HepG2 (cell line): ENCODE results near the gene IQSEC1. TPM values are rescaled to one million over a fixed set of nuclear protein-coding genes. Genes with fewer than 3 reads are reported as not detected.

Experiments
- KDM1A ChIP-seq: IDR thresholded peaks from 2 replicates; pipeline ENCODE4 v1.6.1; 2016; ENCODE audit warnings: missing compliant biosample characterization
- MXI1 ChIP-seq: IDR thresholded peaks from 3 replicates; pipeline ENCODE4 v1.6.1; 2012; ENCODE audit warnings: low read depth, low read length, inconsistent platforms, borderline replicate concordance
- PAF1 ChIP-seq: IDR thresholded peaks from 2 replicates; pipeline ENCODE4 v1.6.1; 2016; ENCODE audit warnings: missing genetic modification reagents, missing compliant biosample characterization
- POLR2G ChIP-seq: fragments of 200-400 bp; formaldehyde crosslinking; IDR thresholded peaks from 2 replicates; pipeline ENCODE4 v1.6.1; 2018; ENCODE audit warnings: mild to moderate bottlenecking, low read depth, low read length, moderate library complexity
- RBAK ChIP-seq: sonication (generic); formaldehyde crosslinking; IDR thresholded peaks from 2 replicates; pipeline ENCODE4 v1.5.1; 2020; ENCODE audit warnings: mild to moderate bottlenecking, missing genetic modification reagents
- RELA ChIP-seq: sonication (generic); formaldehyde crosslinking; IDR thresholded peaks from 2 replicates; pipeline ENCODE4 v1.4.0; 2020; ENCODE audit warnings: missing genetic modification reagents
- RNF2 ChIP-seq: fragments of 450-650 bp; conservative IDR thresholded peaks from 2 replicates; pipeline ENCODE4 v1.6.1; 2016; ENCODE audit warnings: low read depth
- SMC3 ChIP-seq: IDR thresholded peaks from 2 replicates; pipeline ENCODE4 v1.6.1; 2011; ENCODE audit warnings: low read length, improper control_type of control experiment
- SP1 ChIP-seq, 2 experiments: fragments of 450-650 bp in 1 of 2; sonication (generic) in 1 of 2; formaldehyde crosslinking in 1 of 2; IDR thresholded peaks; 2 replicates each; pipeline versions ENCODE4 v1.4.0 to v1.6.1; 2016 to 2020; ENCODE audit warnings: missing genetic modification reagents in 1 of 2
- ZBTB1 ChIP-seq: sonication (generic); formaldehyde crosslinking; IDR thresholded peaks from 2 replicates; pipeline ENCODE4 v1.4.0; 2020; ENCODE audit warnings: missing genetic modification reagents, borderline replicate concordance
- ZNF160 ChIP-seq: sonication (generic); formaldehyde crosslinking; IDR thresholded peaks from 2 replicates; pipeline ENCODE4 v1.8.0; 2022; ENCODE audit warnings: mild to moderate bottlenecking, inconsistent platforms, missing genetic modification reagents
- ZNF263 ChIP-seq: sonication (generic); formaldehyde crosslinking; IDR thresholded peaks from 2 replicates; pipeline ENCODE4 v1.4.0; 2020; ENCODE audit warnings: missing genetic modification reagents
- ZNF326 ChIP-seq: sonication (generic); formaldehyde crosslinking; IDR thresholded peaks from 2 replicates; pipeline ENCODE4 v1.4.0; 2020; ENCODE audit warnings: missing genetic modification reagents, borderline replicate concordance
- ZNF547 ChIP-seq: sonication (generic); formaldehyde crosslinking; IDR thresholded peaks from 2 replicates; pipeline ENCODE4 v1.5.1; 2020; ENCODE audit warnings: mild to moderate bottlenecking, missing genetic modification reagents
- ZNF660 ChIP-seq: sonication (generic); formaldehyde crosslinking; IDR thresholded peaks from 2 replicates; pipeline ENCODE4 v1.5.1; 2020; ENCODE audit warnings: mild to moderate bottlenecking, low read depth, missing genetic modification reagents, borderline replicate concordance
- ZNF790 ChIP-seq: sonication (generic); formaldehyde crosslinking; IDR thresholded peaks from 2 replicates; pipeline ENCODE4 v1.8.0; 2022; ENCODE audit warnings: missing genetic modification reagents, mild to moderate bottlenecking, borderline replicate concordance
- polyA plus RNA-seq, 8 experiments: library from polyadenylated mRNA; depleted of rRNA in 3 of 8; stranded (reverse) in 7 of 8; unstranded in 1 of 8; fragments of >200 nt; fragmentation: Illumina TruSeq in 4 of 8; extraction: Trizol in 4 of 8; gene quantifications; 2 replicates each; pipeline versions ENCODE4 v1.2.1 to v1.2.3, GENCODE V29; 2011 to 2016; ENCODE audit warnings: low read depth in 4 of 8, missing spikeins in 1 of 8, mixed read lengths in 1 of 8; ENCODE audit not compliant: insufficient read depth in 1 of 8
- total RNA-seq, 5 experiments: library from RNA; depleted of rRNA; stranded (reverse); fragments of >200 nt; fragmentation: Illumina TruSeq; extraction: Trizol; gene quantifications; 2 replicates each; pipeline ENCODE4 v1.2.3, GENCODE V29; 2016; ENCODE audit warnings: low read depth in 1 of 5
- TF ChIP-seq, protein P1 (sequence below): sonication (generic); formaldehyde crosslinking; IDR thresholded peaks from 2 replicates; pipeline ENCODE4 v1.4.0; 2020; ENCODE audit warnings: missing genetic modification reagents
- TF ChIP-seq, protein P2 (sequence below): sonication (generic); formaldehyde crosslinking; IDR thresholded peaks from 2 replicates; pipeline ENCODE4 v1.4.0; 2020; ENCODE audit warnings: missing genetic modification reagents
- TF ChIP-seq, protein P3 (sequence below), 2 experiments: IDR thresholded peaks; 2 replicates each; pipeline ENCODE4 v1.6.1; 2011 to 2012; ENCODE audit warnings: low read length in 2 of 2, borderline replicate concordance in 1 of 2, low read depth in 1 of 2, mild to moderate bottlenecking in 1 of 2, moderate library complexity in 1 of 2
- TF ChIP-seq, protein P4 (sequence below): sonication (generic); formaldehyde crosslinking; IDR thresholded peaks from 2 replicates; pipeline ENCODE4 v1.4.0; 2020; ENCODE audit warnings: missing genetic modification reagents

Gene IQSEC1
- total and polyA plus RNA-seq, 2 of the 13 experiments (the other 11 are each of a cell fraction or from before 2014, with no cell fraction given): 17.4 to 20.2 TPM

DNA sequence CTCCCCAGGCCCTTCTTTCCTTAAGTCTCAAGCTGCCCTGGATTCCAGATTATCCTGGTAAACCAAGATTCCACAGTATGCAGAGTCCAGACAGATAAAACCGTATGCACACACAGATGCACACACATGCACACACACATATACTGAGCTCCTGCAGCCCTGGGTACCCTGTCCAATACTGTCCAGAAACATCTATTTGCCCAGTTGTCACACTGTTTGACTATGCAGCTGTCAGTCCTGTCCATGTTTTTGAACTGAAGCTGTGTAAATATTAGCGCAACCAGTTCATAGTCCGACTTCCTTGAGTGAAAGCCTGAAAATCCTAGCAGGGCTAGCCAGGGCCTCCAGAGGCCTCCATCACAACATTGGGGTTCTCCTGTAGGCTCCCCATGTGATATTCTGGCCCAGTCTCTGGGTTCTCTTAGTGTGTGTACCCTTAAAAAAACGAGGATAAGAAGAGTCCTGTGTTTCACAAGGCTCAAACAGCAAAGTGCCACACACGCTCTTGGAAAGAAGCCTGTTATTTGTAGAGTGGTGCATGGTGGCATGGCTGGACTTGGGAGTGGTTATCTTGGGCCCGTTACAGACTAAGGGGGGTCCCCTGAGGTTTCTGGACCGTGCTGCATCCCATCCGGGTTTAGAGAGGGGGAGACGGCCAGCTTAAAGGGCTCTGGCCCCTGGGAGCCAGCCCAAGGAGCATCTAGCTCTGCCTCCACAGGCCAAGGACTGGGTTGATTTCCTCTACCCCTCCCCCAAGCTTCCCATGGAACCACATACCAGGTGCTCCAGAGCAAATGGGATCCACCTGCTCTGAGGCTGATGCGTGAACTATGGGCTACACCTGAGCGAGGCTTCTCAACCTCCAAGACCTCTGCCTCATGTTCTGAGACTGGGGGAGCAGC lies 108.3 kb downstream of the IQSEC1 start (continued):
- TF ChIP-seq, protein P1, sequence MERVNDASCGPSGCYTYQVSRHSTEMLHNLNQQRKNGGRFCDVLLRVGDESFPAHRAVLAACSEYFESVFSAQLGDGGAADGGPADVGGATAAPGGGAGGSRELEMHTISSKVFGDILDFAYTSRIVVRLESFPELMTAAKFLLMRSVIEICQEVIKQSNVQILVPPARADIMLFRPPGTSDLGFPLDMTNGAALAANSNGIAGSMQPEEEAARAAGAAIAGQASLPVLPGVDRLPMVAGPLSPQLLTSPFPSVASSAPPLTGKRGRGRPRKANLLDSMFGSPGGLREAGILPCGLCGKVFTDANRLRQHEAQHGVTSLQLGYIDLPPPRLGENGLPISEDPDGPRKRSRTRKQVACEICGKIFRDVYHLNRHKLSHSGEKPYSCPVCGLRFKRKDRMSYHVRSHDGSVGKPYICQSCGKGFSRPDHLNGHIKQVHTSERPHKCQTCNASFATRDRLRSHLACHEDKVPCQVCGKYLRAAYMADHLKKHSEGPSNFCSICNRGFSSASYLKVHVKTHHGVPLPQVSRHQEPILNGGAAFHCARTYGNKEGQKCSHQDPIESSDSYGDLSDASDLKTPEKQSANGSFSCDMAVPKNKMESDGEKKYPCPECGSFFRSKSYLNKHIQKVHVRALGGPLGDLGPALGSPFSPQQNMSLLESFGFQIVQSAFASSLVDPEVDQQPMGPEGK (CRISPR knock-in tag): 0 out of 2 replicates have a peak, but pooled peaks have one; percentile 43
- TF ChIP-seq ZNF790 (no peak), ZBTB1 (CRISPR knock-in tag) (no peak), PAF1 (CRISPR knock-in tag) (no peak), KDM1A (CRISPR knock-in tag) (peak; percentile 52), POLR2G (peak; percentile 64; the same call in 1 of the 2 replicates), RELA (CRISPR knock-in tag) (peak; percentile 60), ZNF660 (no peak), SP1 (IDR thresholded peaks at IDR 0.05) (no peak), SP1 (CRISPR knock-in tag; IDR thresholded peaks at IDR 0.05) (peak; percentile 42), ZNF263 (CRISPR knock-in tag) (no peak), ZNF326 (CRISPR knock-in tag) (no peak), RNF2 (no peak), MXI1 (peak; percentile 95; the same call in 2 of the 3 replicates), RBAK (no peak), ZNF547 (CRISPR knock-in tag) (no peak), SMC3 (peak; percentile 5; the same call in 1 of the 2 replicates), ZNF160 (CRISPR knock-in tag) (peak; percentile 55)
- TF ChIP-seq, protein P2, sequence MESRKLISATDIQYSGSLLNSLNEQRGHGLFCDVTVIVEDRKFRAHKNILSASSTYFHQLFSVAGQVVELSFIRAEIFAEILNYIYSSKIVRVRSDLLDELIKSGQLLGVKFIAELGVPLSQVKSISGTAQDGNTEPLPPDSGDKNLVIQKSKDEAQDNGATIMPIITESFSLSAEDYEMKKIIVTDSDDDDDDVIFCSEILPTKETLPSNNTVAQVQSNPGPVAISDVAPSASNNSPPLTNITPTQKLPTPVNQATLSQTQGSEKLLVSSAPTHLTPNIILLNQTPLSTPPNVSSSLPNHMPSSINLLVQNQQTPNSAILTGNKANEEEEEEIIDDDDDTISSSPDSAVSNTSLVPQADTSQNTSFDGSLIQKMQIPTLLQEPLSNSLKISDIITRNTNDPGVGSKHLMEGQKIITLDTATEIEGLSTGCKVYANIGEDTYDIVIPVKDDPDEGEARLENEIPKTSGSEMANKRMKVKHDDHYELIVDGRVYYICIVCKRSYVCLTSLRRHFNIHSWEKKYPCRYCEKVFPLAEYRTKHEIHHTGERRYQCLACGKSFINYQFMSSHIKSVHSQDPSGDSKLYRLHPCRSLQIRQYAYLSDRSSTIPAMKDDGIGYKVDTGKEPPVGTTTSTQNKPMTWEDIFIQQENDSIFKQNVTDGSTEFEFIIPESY (CRISPR knock-in tag): peak; percentile 65
- TF ChIP-seq, protein P3, sequence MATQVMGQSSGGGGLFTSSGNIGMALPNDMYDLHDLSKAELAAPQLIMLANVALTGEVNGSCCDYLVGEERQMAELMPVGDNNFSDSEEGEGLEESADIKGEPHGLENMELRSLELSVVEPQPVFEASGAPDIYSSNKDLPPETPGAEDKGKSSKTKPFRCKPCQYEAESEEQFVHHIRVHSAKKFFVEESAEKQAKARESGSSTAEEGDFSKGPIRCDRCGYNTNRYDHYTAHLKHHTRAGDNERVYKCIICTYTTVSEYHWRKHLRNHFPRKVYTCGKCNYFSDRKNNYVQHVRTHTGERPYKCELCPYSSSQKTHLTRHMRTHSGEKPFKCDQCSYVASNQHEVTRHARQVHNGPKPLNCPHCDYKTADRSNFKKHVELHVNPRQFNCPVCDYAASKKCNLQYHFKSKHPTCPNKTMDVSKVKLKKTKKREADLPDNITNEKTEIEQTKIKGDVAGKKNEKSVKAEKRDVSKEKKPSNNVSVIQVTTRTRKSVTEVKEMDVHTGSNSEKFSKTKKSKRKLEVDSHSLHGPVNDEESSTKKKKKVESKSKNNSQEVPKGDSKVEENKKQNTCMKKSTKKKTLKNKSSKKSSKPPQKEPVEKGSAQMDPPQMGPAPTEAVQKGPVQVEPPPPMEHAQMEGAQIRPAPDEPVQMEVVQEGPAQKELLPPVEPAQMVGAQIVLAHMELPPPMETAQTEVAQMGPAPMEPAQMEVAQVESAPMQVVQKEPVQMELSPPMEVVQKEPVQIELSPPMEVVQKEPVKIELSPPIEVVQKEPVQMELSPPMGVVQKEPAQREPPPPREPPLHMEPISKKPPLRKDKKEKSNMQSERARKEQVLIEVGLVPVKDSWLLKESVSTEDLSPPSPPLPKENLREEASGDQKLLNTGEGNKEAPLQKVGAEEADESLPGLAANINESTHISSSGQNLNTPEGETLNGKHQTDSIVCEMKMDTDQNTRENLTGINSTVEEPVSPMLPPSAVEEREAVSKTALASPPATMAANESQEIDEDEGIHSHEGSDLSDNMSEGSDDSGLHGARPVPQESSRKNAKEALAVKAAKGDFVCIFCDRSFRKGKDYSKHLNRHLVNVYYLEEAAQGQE (IDR thresholded peaks at IDR 0.05; ENCODE audit: borderline replicate concordance in 1 of 2, low read depth in 1 of 2, low read length in 2 of 2): peak in 1 of 2 experiments; percentile 62; a peak in 2 of 4 replicates
- TF ChIP-seq, protein P4, sequence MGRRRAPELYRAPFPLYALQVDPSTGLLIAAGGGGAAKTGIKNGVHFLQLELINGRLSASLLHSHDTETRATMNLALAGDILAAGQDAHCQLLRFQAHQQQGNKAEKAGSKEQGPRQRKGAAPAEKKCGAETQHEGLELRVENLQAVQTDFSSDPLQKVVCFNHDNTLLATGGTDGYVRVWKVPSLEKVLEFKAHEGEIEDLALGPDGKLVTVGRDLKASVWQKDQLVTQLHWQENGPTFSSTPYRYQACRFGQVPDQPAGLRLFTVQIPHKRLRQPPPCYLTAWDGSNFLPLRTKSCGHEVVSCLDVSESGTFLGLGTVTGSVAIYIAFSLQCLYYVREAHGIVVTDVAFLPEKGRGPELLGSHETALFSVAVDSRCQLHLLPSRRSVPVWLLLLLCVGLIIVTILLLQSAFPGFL (CRISPR knock-in tag): no peak
